Endothelial cell (in vitro differentiated cells): ENCODE measurements around the gene CETP. TPM values are rescaled to one million over a fixed set of nuclear protein-coding genes. Genes with fewer than 3 reads are reported as not detected.

ENCODE experiments used
- DNase-seq: peaks from one replicate; pipeline ENCODE4 v3.0.0; 2021; ENCODE audit warnings: low spot score
- H3K27ac Mint-ChIP-seq: one replicate; pipeline ENCODE4 v1.8.0; 2021; ENCODE audit warnings: mixed read lengths, inconsistent platforms; ENCODE audit not compliant: unreplicated experiment
- H3K27me3 Mint-ChIP-seq: one replicate; pipeline ENCODE4 v1.8.0; 2021; ENCODE audit warnings: mild to moderate bottlenecking, moderate library complexity, mixed read lengths, inconsistent platforms; ENCODE audit not compliant: unreplicated experiment
- H3K36me3 Mint-ChIP-seq: one replicate; pipeline ENCODE4 v1.8.0; 2021; ENCODE audit warnings: mild to moderate bottlenecking, low read depth, mixed read lengths, inconsistent platforms; ENCODE audit not compliant: unreplicated experiment
- H3K4me1 Mint-ChIP-seq: one replicate; pipeline ENCODE4 v1.8.0; 2021; ENCODE audit warnings: mild to moderate bottlenecking, mixed read lengths, inconsistent platforms; ENCODE audit not compliant: unreplicated experiment
- H3K4me3 Mint-ChIP-seq: one replicate; pipeline ENCODE4 v1.8.0; 2021; ENCODE audit warnings: mild to moderate bottlenecking, mixed read lengths, inconsistent platforms; ENCODE audit not compliant: unreplicated experiment
- H3K9me3 Mint-ChIP-seq: one replicate; pipeline ENCODE4 v1.8.0; 2021; ENCODE audit warnings: mixed read lengths, inconsistent platforms; ENCODE audit not compliant: unreplicated experiment
- total RNA-seq: library from RNA; stranded (reverse); fragmentation: NEBNext Ultra II Directional; extraction: Animal tissue kit (Norgen Biotek cat#: 25700); gene quantifications from one replicate; pipeline ENCODE4 v1.2.1, GENCODE V29; 2021; ENCODE audit not compliant: unreplicated experiment
- TF ChIP-seq, protein P1 (sequence below): fragments of 200-600 bp; sonication (generic); IDR thresholded peaks from one replicate; pipeline ENCODE4 v1.5.0; 2021; ENCODE audit warnings: antibody characterized with exemption; ENCODE audit not compliant: unreplicated experiment

Gene CETP
- total RNA-seq, 1 donor from 2014 or later: 7.8 TPM

DNA sequence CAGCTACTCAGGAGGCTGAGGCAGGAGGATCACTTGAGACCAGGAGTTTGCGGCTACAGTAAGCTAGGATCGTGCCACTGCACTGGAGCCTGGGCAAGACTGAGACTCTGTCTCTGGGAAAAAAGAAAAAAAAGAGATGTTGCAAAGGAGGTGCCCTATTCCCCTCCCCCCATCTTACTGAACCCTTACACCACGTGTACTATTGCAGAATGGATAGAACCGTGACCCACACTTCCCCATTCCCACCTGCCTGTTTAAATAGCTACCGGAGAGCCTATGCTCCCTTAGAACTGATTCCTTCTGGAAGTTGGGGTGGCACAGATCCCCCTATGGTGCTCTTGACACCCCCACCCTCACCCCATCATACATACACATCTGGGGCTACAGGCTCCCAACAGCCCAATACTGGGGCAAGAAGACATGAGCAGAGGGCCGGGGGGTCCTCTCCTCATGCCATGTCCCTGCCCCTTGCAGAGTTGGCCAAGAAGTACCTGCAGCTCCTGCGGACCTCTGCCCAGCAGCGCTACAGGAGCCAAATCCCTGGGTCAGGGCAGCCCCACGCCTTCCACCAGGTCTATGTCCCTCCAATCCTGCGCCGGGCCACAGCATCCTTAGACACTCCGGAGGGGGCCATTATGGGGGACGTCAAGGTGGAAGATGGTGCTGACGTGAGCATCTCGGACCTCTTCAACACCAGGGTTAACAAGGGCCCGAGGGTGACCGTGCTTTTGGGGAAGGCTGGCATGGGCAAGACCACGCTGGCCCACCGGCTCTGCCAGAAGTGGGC is 63.3 kb downstream of the CETP start:
- DNase-seq: no peak
- H3K27ac Mint-ChIP-seq: no peak overlapping the region
- no peak overlapping the region for H3K4me3 Mint-ChIP-seq
- H3K9me3 Mint-ChIP-seq: no peaks in the 10 kb centered on the region
- peaks cover 3% of the 10 kb centered on the region for H3K27me3 Mint-ChIP-seq
- peaks cover under 1% of the 10 kb centered on the region for H3K36me3 Mint-ChIP-seq
- TF ChIP-seq, protein P1, sequence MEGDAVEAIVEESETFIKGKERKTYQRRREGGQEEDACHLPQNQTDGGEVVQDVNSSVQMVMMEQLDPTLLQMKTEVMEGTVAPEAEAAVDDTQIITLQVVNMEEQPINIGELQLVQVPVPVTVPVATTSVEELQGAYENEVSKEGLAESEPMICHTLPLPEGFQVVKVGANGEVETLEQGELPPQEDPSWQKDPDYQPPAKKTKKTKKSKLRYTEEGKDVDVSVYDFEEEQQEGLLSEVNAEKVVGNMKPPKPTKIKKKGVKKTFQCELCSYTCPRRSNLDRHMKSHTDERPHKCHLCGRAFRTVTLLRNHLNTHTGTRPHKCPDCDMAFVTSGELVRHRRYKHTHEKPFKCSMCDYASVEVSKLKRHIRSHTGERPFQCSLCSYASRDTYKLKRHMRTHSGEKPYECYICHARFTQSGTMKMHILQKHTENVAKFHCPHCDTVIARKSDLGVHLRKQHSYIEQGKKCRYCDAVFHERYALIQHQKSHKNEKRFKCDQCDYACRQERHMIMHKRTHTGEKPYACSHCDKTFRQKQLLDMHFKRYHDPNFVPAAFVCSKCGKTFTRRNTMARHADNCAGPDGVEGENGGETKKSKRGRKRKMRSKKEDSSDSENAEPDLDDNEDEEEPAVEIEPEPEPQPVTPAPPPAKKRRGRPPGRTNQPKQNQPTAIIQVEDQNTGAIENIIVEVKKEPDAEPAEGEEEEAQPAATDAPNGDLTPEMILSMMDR: no peak
- peaks cover 24% of the 10 kb centered on the region for H3K4me1 Mint-ChIP-seq

DNA sequence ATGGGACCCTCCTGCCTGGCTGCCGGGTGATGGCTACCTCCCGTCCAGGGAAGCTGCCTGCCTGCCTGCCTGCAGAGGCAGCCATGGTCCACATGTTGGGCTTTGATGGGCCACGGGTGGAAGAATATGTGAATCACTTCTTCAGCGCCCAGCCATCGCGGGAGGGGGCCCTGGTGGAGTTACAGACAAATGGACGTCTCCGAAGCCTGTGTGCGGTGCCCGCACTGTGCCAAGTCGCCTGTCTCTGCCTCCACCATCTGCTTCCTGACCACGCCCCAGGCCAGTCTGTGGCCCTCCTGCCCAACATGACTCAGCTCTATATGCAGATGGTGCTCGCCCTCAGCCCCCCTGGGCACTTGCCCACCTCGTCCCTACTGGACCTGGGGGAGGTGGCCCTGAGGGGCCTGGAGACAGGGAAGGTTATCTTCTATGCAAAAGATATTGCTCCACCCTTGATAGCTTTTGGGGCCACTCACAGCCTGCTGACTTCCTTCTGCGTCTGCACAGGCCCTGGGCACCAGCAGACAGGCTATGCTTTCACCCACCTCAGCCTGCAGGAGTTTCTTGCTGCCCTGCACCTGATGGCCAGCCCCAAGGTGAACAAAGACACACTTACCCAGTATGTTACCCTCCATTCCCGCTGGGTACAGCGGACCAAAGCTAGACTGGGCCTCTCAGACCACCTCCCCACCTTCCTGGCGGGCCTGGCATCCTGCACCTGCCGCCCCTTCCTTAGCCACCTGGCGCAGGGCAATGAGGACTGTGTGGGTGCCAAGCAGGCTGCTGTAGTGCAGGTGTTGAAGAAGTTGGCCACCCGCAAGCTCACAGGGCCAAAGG is 64.4 kb downstream of the CETP start:
- no peak overlapping the region for H3K4me3 Mint-ChIP-seq
- no peak overlapping the region for H3K27ac Mint-ChIP-seq
- H3K27me3 Mint-ChIP-seq: peaks cover 6% of the 10 kb centered on the region
- no peak for DNase-seq
- TF ChIP-seq, protein P1: no peak
- peaks cover 22% of the 10 kb centered on the region for H3K4me1 Mint-ChIP-seq
- H3K36me3 Mint-ChIP-seq: peaks cover 5% of the 10 kb centered on the region
- H3K9me3 Mint-ChIP-seq: no peaks in the 10 kb centered on the region

DNA sequence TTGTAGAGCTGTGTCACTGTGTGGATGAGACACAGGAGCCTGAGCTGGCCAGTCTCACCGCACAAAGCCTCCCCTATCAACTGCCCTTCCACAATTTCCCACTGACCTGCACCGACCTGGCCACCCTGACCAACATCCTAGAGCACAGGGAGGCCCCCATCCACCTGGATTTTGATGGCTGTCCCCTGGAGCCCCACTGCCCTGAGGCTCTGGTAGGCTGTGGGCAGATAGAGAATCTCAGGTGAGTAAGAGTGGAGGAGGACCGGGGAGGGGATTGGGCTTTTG is 65.0 kb downstream of the CETP start:
- TF ChIP-seq, protein P1: no peak
- H3K27ac Mint-ChIP-seq: no peak overlapping the region
- peaks cover 19% of the 10 kb centered on the region for H3K4me1 Mint-ChIP-seq

GRCh38 chr16:57027067-57027466 is 65.3 kb downstream of the CETP start:
- Mint-ChIP-seq H3K9me3 (no peaks in the 10 kb centered on the region), H3K4me1 (peaks cover 16% of the 10 kb centered on the region), H3K27me3 (peaks cover 6% of the 10 kb centered on the region), H3K27ac (no peak overlapping the region), H3K36me3 (peaks cover 5% of the 10 kb centered on the region), H3K4me3 (no peak overlapping the region)
- TF ChIP-seq, protein P1: no peak
- DNase-seq: no peak

More for the DNA sequence above, 65.0 kb downstream of the CETP start:
- DNase-seq: no peak
- Mint-ChIP-seq H3K36me3 (peaks cover 5% of the 10 kb centered on the region), H3K4me3 (no peak overlapping the region), H3K27me3 (peaks cover 6% of the 10 kb centered on the region), H3K9me3 (no peaks in the 10 kb centered on the region)

DNA sequence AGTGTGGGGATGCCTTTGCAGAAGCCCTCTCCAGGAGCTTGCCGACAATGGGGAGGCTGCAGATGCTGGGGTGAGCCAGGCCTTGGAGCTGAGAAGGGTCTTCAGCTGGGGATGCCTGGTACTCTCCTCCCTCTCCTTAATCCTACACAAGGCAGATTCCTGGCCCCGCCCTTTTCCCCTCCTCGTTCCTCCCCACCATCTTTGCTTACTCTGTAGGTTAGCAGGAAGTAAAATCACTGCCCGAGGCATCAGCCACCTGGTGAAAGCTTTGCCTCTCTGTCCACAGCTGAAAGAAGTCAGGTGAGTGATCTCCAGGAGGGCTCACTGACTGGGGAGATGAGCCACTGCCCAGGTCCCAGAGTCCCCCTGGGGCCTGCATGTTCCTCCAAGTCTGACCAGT is 66.3 kb downstream of the CETP start:
- H3K9me3 Mint-ChIP-seq: no peaks in the 10 kb centered on the region
- peaks cover 6% of the 10 kb centered on the region for H3K4me1 Mint-ChIP-seq
- peaks cover 5% of the 10 kb centered on the region for H3K36me3 Mint-ChIP-seq
- TF ChIP-seq, protein P1: no peak
- peaks cover 6% of the 10 kb centered on the region for H3K27me3 Mint-ChIP-seq
- DNase-seq: no peak
- H3K4me3 Mint-ChIP-seq: no peak overlapping the region
- no peak overlapping the region for H3K27ac Mint-ChIP-seq
